GM12878 (cell line): ENCODE data around the gene APOC1. TPM values are rescaled to one million over a fixed set of nuclear protein-coding genes. Genes with fewer than 3 reads are reported as not detected.

Source experiments
- ATAC-seq: fragments of 200-7000 bp; cut with Tn5 transposase; 3 replicates; pipeline ENCODE4 v1.9.1; 2020; ENCODE audit warnings: mild to moderate bottlenecking, moderate library complexity
- BruUV-seq: library from RNA; stranded (reverse); fragments of 400-500 nt; replicated peaks from 2 replicates; lab custom pipeline; 2021; lab: Mats Ljungman, UMichigan
- CTCF ChIA-PET: fragments of 300-600 bp; sonication (Branson Sonifier 250); formaldehyde crosslinking; extraction: SDS; loops from one replicate; lab custom pipeline; 2021; ENCODE audit warnings: inconsistent platforms; lab: Yijun Ruan, JAX
- POLR2A ChIA-PET: fragments of 350-600 bp; formaldehyde crosslinking; extraction: SDS; loops from one replicate; lab custom pipeline; 2021; ENCODE audit warnings: inconsistent platforms; lab: Charles Lee
- RAD21 ChIA-PET: fragments of 300-600 bp; sonication (Branson Sonifier 250); formaldehyde crosslinking; loops from one replicate; lab custom pipeline; 2023; ENCODE audit warnings: antibody characterized with exemption; ENCODE audit not compliant: unreplicated experiment; lab: Charles Lee
- SMC1A ChIA-PET: fragments of 300-600 bp; sonication (Branson Sonifier 250); formaldehyde crosslinking; loops from one replicate; lab custom pipeline; 2023; ENCODE audit not compliant: unreplicated experiment, uncharacterized antibody; lab: Charles Lee
- DNase-seq: peaks from one replicate; pipeline ENCODE4 v3.0.0-alpha.2; 2011; ENCODE audit warnings: low read depth, low spot score
- FAIRE-seq: peaks from 3 replicates; lab custom pipeline; 2011; peaks lifted over from hg19 to GRCh38; lab: Jason Lieb, UNC
- H2AFZ ChIP-seq: 2 replicates; pipeline ENCODE4 v1.6.0; 2011; ENCODE audit warnings: low read depth, low read length, control low read depth; ENCODE audit not compliant: control insufficient read depth
- H3K27ac ChIP-seq: 2 replicates; pipeline ENCODE4 v1.5.1; 2011; ENCODE audit warnings: control low read depth; ENCODE audit not compliant: control insufficient read depth, insufficient read depth
- H3K27me3 ChIP-seq, 2 experiments: replicated peaks in 1 of 2; 2 replicates each; pipeline versions ENCODE4 v1.6.0 to v1.6.1; 2011; ENCODE audit warnings: low read length in 1 of 2; ENCODE audit not compliant: control insufficient read depth in 2 of 2, insufficient read depth in 2 of 2
- H3K36me3 ChIP-seq, 2 experiments: 2 replicates each; pipeline ENCODE4 v1.5.1; 2011; ENCODE audit warnings: low read length in 1 of 2; ENCODE audit not compliant: control insufficient read depth in 2 of 2, insufficient read depth in 2 of 2
- H3K4me1 ChIP-seq: 2 replicates; pipeline ENCODE4 v1.6.1; 2011; ENCODE audit warnings: mild to moderate bottlenecking, low read length, moderate library complexity, mixed read lengths; ENCODE audit not compliant: control insufficient read depth, insufficient read depth
- H3K4me2 ChIP-seq: 2 replicates; pipeline ENCODE4 v1.6.0; 2011; ENCODE audit warnings: control low read depth; ENCODE audit not compliant: control insufficient read depth, insufficient read depth
- H3K4me3 ChIP-seq: fragments of 200-600 bp; sonication (generic); 2 replicates; pipeline ENCODE4 v1.5.1; 2016
- H3K79me2 ChIP-seq: 2 replicates; pipeline ENCODE4 v1.6.0; 2011; ENCODE audit warnings: low read length; ENCODE audit not compliant: control insufficient read depth, insufficient read depth
- H3K9ac ChIP-seq: 2 replicates; pipeline ENCODE4 v1.8.0; 2011; ENCODE audit warnings: low read length, control low read depth, mixed read lengths; ENCODE audit not compliant: control insufficient read depth, insufficient read depth
- H3K9me3 ChIP-seq: replicated peaks from 3 replicates; pipeline ENCODE4 v1.5.1; 2011; ENCODE audit warnings: mild to moderate bottlenecking, low read length; ENCODE audit not compliant: control insufficient read depth, insufficient read depth
- H4K20me1 ChIP-seq: 2 replicates; pipeline ENCODE4 v1.6.0; 2011; ENCODE audit not compliant: control insufficient read depth, insufficient read depth
- BHLHE40 ChIP-seq, 2 experiments: fragments of 450-650 bp in 1 of 2; IDR thresholded peaks; 2 replicates each; pipeline ENCODE4 v1.6.1; 2011 to 2017; ENCODE audit warnings: low read depth in 2 of 2, borderline replicate concordance in 1 of 2, improper control_type of control experiment in 1 of 2, low read length in 1 of 2, mild to moderate bottlenecking in 1 of 2
- HCFC1 ChIP-seq: fragments of 150-350 bp; IDR thresholded peaks from 2 replicates; pipeline ENCODE4 v1.6.1; 2014; ENCODE audit warnings: low read length
- HDGF ChIP-seq: fragments of 450-650 bp; IDR thresholded peaks from 2 replicates; pipeline ENCODE4 v1.6.1; 2016; ENCODE audit warnings: antibody characterized with exemption
- KAT2A ChIP-seq: conservative IDR thresholded peaks from 2 replicates; pipeline ENCODE4 v1.6.1; 2011; ENCODE audit warnings: low read depth, low read length; ENCODE audit not compliant: control insufficient read depth
- MXI1 ChIP-seq: fragments of 150-350 bp; IDR thresholded peaks from 2 replicates; pipeline ENCODE4 v1.6.1; 2011; ENCODE audit warnings: low read depth, mild to moderate bottlenecking, inconsistent platforms, low read length, improper control_type of control experiment
- MYC ChIP-seq: IDR thresholded peaks from 2 replicates; pipeline ENCODE4 v1.6.1; 2011; ENCODE audit warnings: mild to moderate bottlenecking, low read length, moderate library complexity, inconsistent platforms; ENCODE audit not compliant: insufficient read depth, insufficient replicate concordance, insufficient read length, severe bottlenecking
- NR2F1 ChIP-seq: fragments of 450-650 bp; conservative IDR thresholded peaks from 2 replicates; pipeline ENCODE4 v1.6.1; 2017; ENCODE audit warnings: mild to moderate bottlenecking
- POLR2AphosphoS2 ChIP-seq: IDR thresholded peaks from 2 replicates; pipeline ENCODE4 v1.6.1; 2011; ENCODE audit warnings: low read depth, mild to moderate bottlenecking, low read length, improper control_type of control experiment, moderate library complexity
- REST ChIP-seq: IDR thresholded peaks from 2 replicates; pipeline ENCODE4 v1.6.1; 2012; ENCODE audit warnings: mild to moderate bottlenecking, low read depth, low read length
- TARDBP ChIP-seq: IDR thresholded peaks from 2 replicates; pipeline ENCODE4 v1.6.1; 2016; ENCODE audit warnings: borderline replicate concordance
- YY1 ChIP-seq: IDR thresholded peaks from 2 replicates; pipeline ENCODE4 v1.6.1; 2011; ENCODE audit warnings: low read depth, mild to moderate bottlenecking, low read length
- ZNF207 ChIP-seq: fragments of 450-650 bp; IDR thresholded peaks from 2 replicates; pipeline ENCODE4 v1.6.1; 2014; ENCODE audit warnings: antibody characterized with exemption, mild to moderate bottlenecking, borderline replicate concordance
- ZNF384 ChIP-seq: IDR thresholded peaks from 2 replicates; pipeline ENCODE4 v1.6.1; 2012; ENCODE audit warnings: low read depth, mild to moderate bottlenecking, low read length, improper control_type of control experiment, borderline replicate concordance
- WGBS: methylation state at CpG from one replicate; pipeline ENCODE4 v1.1.6; 2016; ENCODE audit warnings: low lambda C conversion rate; ENCODE audit not compliant: insufficient replicate concordance, insufficient coverage; ENCODE audit errors: missing lambda C conversion rate; 5-methylcytosine and 5-hydroxymethylcytosine counted together
- in situ Hi-C: fragments of 300-500 bp; cut with MboI; formaldehyde crosslinking; loops from 9 replicates; pipeline ENCODE4 v1.14.3; 2018; ENCODE audit warnings: mixed read lengths
- intact Hi-C: fragments of 100-400 bp; cut with micrococcal nuclease; formaldehyde crosslinking; loops from one replicate; pipeline ENCODE4 v1.14.2; 2022; ENCODE audit not compliant: unreplicated experiment
- polyA plus RNA-seq, 11 experiments: library from polyadenylated mRNA; depleted of rRNA in 4 of 11; unstranded in 6 of 11; stranded (reverse) in 5 of 11; fragments of >200 nt; fragmentation: Nextera tagmentation in 4 of 11; fragmentation: Illumina TruSeq in 1 of 11; extraction: Ambion mirVana in 4 of 11; extraction: Trizol in 1 of 11; gene quantifications; 1 replicate in 1 of 11; 2 replicates in 10 of 11; pipeline versions ENCODE4 v1.2.1 to v1.2.3, GENCODE V29; 2011 to 2016; ENCODE audit warnings: inconsistent platforms in 2 of 11, missing spikeins in 2 of 11, low read depth in 1 of 11
- total RNA-seq, 4 experiments: library from RNA; depleted of rRNA in 3 of 4; stranded (reverse); fragments of >200 nt in 3 of 4; fragmentation: Illumina TruSeq in 1 of 4; extraction: Trizol in 1 of 4; gene quantifications; 2 replicates each; pipeline versions ENCODE4 v1.2.1 to v1.2.3, GENCODE V29; 2013 to 2021

Gene APOC1
- total and polyA plus RNA-seq, 10 of the 15 experiments (the other 5 are each of a cell fraction or from before 2014, with no cell fraction given), result 0.73 to 4.0 (median 2.6) TPM

GRCh38 chr19:44866664-44867063, 47.7 kb upstream of the APOC1 start (continued):
- TF ChIP-seq REST, result no peak
- TF ChIP-seq YY1, result no peak
- no peak for TF ChIP-seq ZNF207
- no peak for TF ChIP-seq POLR2AphosphoS2
- no peak for TF ChIP-seq TARDBP
- no peak for TF ChIP-seq KAT2A

GRCh38 chr19:44867578-44867977, 46.8 kb upstream of the APOC1 start:
- no peaks in the 10 kb centered on the region for H4K20me1 ChIP-seq
- ChIA-PET CTCF (no interaction called here), SMC1A (no interaction called here), RAD21 (no interaction called here), POLR2A (no interaction called here)
- no peaks in the 10 kb centered on the region for H3K79me2 ChIP-seq
- in situ Hi-C loops, result no loop called here
- H3K4me1 ChIP-seq, result no peaks in the 10 kb centered on the region
- H3K9ac ChIP-seq, result no peak overlapping the region
- no peaks in the 10 kb centered on the region for H3K9me3 ChIP-seq
- H3K27me3 ChIP-seq, result no peaks in the 10 kb centered on the region; a peak in 1 of 4 replicates
- H3K4me2 ChIP-seq, result no peak overlapping the region
- DNase-seq, result no peak
- intact Hi-C loops, result no loop called here
- H3K36me3 ChIP-seq, result no peaks in the 10 kb centered on the region
- no peak overlapping the region for H3K4me3 ChIP-seq
- no peak for FAIRE-seq
- 33% methylated on average over 12 of the region's 12 CpGs for WGBS
- BruUV-seq, result no TSS peak
- H2AFZ ChIP-seq, result no peak overlapping the region
- H3K27ac ChIP-seq, result no peak overlapping the region
- no peak for ATAC-seq
- TF ChIP-seq HCFC1, result no peak
- TF ChIP-seq BHLHE40 (IDR thresholded peaks at IDR 0.05; ENCODE audit: borderline replicate concordance in 1 of 2, low read depth in 2 of 2, low read length in 1 of 2), result no peak
- no peak for TF ChIP-seq MXI1
- no peak for TF ChIP-seq ZNF384
- no peak for TF ChIP-seq MYC
- TF ChIP-seq HDGF, result no peak
- TF ChIP-seq NR2F1, result no peak
